Lower lobe of right lung (tissue), 2 donors: Measurements from ENCODE around the gene FOXS1. TPM values are rescaled to one million over a fixed set of nuclear protein-coding genes. Genes with fewer than 3 reads are reported as not detected.

Experiments used
- ATAC-seq, 2 donors: fragments of 200-7000 bp; cut with Tn5 transposase; one replicate each; pipeline ENCODE4 v1.9.1; 2020 to 2022; ENCODE audit warnings: mild to moderate bottlenecking in 2 of 2, moderate library complexity in 2 of 2
- DNase-seq: peaks from one replicate; pipeline ENCODE4 v3.0.0-alpha.2; 2020
- H3K27ac ChIP-seq: fragments of 200-600 bp; one replicate; pipeline ENCODE4 v1.8.0; 2022
- H3K27me3 ChIP-seq: fragments of 200-600 bp; one replicate; pipeline ENCODE4 v1.8.0; 2022; ENCODE audit warnings: low read depth
- H3K36me3 ChIP-seq: fragments of 200-600 bp; one replicate; pipeline ENCODE4 v1.8.0; 2022; ENCODE audit warnings: mild to moderate bottlenecking
- H3K4me1 ChIP-seq: fragments of 200-600 bp; one replicate; pipeline ENCODE4 v1.8.0; 2022
- H3K4me3 ChIP-seq: fragments of 200-600 bp; one replicate; pipeline ENCODE4 v1.8.0; 2022; ENCODE audit warnings: mild to moderate bottlenecking
- H3K9me3 ChIP-seq: fragments of 200-600 bp; one replicate; pipeline ENCODE4 v1.8.0; 2022
- intact Hi-C: fragments of 100-400 bp; cut with DNase I; formaldehyde crosslinking; loops from one replicate; pipeline ENCODE4 v1.11.0; 2022
- total RNA-seq: library from RNA; stranded (reverse); fragmentation: NEBNext Ultra II Directional; extraction: Animal tissue kit (Norgen Biotek cat#: 25700); gene quantifications from one replicate; pipeline ENCODE4 v1.2.1, GENCODE V29; 2021
- TF ChIP-seq, protein P1 (sequence below): fragments of 200-600 bp; IDR thresholded peaks from one replicate; pipeline ENCODE4 v1.8.0; 2022; ENCODE audit warnings: antibody characterized with exemption, mild to moderate bottlenecking
- donor health status: DM: no; HTN: yes; CAD: no; lungs with severe emphysema.

Gene FOXS1
- total RNA-seq, 1 donor from 2014 or later: 1.1 TPM

DNA sequence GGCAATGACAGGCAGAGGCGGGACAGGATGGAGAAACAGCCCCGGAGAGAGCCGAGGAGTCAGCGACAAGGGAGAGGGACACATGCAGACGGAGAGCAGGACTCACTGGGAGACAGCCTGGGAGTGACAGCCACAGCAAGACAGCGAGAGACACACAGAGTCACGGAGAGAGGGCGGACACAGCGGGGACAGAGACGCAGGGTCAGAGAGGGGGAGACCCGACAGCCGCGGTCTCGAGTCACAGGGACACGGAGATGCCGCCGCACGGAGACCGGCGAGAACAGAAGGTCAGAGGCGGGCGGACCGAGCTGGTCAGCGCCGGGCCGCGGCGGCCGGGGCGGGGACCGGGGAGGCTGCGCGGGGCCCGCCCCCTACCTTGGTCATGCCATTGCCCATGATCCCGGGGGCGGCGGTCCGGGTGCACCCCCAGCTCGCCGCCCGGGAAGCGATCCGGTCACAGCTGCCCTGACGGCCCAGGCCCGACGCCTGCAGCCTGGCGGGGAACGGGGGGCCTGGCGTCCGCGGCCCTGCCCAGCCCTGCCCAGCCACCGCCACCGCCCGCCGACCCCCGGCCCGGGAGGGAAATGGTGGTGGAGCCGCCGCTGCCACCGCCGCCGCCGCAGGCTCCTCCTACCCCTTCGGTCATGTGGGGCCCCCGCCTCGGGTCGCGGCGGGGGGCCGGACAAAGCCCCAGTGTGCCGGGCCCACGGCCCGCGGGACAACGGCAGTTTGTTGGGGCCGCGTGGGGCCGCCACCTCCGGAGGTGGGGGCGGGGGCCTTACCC is 24.7 kb upstream of the FOXS1 start, which contains the start of the genes DUSP15 and TTLL9:
Gene DUSP15 (minus strand): TSS at position 586 of the 784 bp plus-strand sequence. CDS start 190 bp downstream, at position 396.
Gene TTLL9 (plus strand): TSS at position 693 of the 784 bp plus-strand sequence. CDS start 493 bp downstream, outside the sequence.
- Histone ChIP-seq H3K4me3 (peak within 1 kb of the TSS; percentile 70), H3K36me3 (no peaks in the 10 kb centered on the region), H3K27me3 (peaks cover 18% of the 10 kb centered on the region), H3K27ac (peak within 1 kb of the TSS; percentile 24), H3K4me1 (peaks cover 17% of the 10 kb centered on the region), H3K9me3 (no peaks in the 10 kb centered on the region)
- DNase-seq: peak; percentile 61
- TF ChIP-seq, protein P1, sequence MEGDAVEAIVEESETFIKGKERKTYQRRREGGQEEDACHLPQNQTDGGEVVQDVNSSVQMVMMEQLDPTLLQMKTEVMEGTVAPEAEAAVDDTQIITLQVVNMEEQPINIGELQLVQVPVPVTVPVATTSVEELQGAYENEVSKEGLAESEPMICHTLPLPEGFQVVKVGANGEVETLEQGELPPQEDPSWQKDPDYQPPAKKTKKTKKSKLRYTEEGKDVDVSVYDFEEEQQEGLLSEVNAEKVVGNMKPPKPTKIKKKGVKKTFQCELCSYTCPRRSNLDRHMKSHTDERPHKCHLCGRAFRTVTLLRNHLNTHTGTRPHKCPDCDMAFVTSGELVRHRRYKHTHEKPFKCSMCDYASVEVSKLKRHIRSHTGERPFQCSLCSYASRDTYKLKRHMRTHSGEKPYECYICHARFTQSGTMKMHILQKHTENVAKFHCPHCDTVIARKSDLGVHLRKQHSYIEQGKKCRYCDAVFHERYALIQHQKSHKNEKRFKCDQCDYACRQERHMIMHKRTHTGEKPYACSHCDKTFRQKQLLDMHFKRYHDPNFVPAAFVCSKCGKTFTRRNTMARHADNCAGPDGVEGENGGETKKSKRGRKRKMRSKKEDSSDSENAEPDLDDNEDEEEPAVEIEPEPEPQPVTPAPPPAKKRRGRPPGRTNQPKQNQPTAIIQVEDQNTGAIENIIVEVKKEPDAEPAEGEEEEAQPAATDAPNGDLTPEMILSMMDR: no peak
- intact Hi-C loops: no loop called here
- ATAC-seq: peak; percentile 87 to 92

DNA sequence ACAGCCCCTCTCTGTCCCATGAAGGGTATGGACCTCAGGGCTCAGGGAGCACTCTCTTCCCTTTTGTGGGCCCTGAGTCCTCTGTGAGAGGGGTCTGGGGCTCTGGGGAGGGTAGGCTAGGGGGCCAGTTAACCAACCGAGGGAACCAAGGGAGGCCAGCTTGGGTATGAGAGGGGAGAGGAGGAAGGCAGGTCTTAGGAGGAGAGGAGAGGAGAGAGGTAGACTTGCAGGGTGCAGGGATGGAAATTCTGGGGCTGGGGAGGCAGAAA is 24.2 kb upstream of the FOXS1 start:
- Histone ChIP-seq H3K4me3 (peak overlapping the region; percentile 70), H3K36me3 (no peaks in the 10 kb centered on the region), H3K27ac (no peak overlapping the region), H3K9me3 (no peaks in the 10 kb centered on the region), H3K4me1 (peaks cover 17% of the 10 kb centered on the region), H3K27me3 (peaks cover 18% of the 10 kb centered on the region)
- no peak for DNase-seq
- intact Hi-C loops: no loop called here
- TF ChIP-seq, protein P1: no peak
- peak in 1 of 2 donors; percentile 6 for ATAC-seq

DNA sequence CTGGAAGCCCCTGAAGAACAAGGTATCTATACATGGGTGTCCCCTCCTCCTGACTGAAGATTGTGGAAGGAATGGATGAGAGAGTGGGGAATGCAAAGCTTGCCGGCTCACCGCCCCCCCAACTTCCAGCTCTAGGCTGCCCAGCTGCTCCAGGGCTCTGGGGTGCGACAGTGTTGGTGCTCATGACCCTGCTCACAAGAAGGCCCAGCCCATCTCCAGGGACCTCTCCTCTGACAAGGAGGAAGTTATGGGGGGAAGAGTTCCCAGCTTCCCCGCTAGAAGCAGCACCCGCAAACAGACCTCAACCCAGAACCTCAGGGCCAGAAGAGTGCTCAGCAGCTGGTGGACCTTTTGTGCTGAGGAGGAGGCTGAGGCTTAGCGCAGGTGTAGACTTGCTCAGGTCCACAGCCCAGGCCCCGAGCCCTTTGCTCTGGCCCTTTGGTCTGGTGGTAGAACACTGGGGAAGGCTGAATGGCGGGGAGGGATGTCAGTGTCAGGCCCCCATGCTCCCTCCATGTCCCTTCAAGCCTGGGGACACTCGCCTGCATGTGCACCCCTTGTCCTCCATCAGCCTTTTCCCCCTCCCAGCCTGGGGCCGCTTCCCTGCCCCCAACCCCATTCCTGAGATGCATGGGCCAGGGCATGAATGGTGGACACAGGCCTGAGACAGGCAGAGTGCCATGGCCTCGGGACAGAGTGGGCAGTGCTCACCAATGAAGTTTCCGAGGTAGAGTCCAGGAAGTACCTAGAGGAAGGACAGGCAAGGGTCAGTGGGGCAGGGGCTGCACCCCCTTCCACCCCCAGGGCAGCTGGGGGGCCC is 23.7 kb upstream of the FOXS1 start:
- intact Hi-C loops: no loop called here
- ATAC-seq: peak; percentile 2 to 9
- Histone ChIP-seq H3K4me3 (peak overlapping the region; percentile 70), H3K4me1 (peaks cover 17% of the 10 kb centered on the region), H3K36me3 (no peaks in the 10 kb centered on the region), H3K27ac (no peak overlapping the region), H3K27me3 (peaks cover 18% of the 10 kb centered on the region), H3K9me3 (no peaks in the 10 kb centered on the region)
- TF ChIP-seq, protein P1: no peak
- no peak for DNase-seq

DNA sequence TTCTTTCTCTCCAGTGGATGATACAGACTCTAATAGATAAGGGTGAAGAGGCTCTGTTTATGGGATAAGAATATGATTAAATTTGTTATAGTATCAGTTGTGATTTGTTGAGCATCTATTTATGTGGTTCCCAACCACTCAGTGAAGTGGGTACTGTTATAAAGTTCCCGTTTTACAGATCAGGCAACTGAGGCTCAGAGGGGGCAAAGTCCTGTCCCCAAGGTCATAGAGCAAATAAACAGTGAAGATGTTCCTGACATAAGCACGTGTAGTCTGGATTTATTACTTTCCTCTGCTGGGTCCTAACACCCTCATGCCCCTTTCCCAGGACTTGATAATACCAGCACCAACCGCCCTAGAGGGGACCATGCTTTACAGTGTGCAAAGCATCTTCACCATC is 20.8 kb upstream of the FOXS1 start:
- Histone ChIP-seq H3K27ac (no peak overlapping the region), H3K36me3 (no peaks in the 10 kb centered on the region), H3K4me1 (peaks cover 17% of the 10 kb centered on the region), H3K27me3 (peaks cover 19% of the 10 kb centered on the region), H3K9me3 (no peaks in the 10 kb centered on the region), H3K4me3 (no peak overlapping the region)
- TF ChIP-seq, protein P1: no peak
- DNase-seq (no peak), ATAC-seq (no peak)
- intact Hi-C loops: no loop called here

DNA sequence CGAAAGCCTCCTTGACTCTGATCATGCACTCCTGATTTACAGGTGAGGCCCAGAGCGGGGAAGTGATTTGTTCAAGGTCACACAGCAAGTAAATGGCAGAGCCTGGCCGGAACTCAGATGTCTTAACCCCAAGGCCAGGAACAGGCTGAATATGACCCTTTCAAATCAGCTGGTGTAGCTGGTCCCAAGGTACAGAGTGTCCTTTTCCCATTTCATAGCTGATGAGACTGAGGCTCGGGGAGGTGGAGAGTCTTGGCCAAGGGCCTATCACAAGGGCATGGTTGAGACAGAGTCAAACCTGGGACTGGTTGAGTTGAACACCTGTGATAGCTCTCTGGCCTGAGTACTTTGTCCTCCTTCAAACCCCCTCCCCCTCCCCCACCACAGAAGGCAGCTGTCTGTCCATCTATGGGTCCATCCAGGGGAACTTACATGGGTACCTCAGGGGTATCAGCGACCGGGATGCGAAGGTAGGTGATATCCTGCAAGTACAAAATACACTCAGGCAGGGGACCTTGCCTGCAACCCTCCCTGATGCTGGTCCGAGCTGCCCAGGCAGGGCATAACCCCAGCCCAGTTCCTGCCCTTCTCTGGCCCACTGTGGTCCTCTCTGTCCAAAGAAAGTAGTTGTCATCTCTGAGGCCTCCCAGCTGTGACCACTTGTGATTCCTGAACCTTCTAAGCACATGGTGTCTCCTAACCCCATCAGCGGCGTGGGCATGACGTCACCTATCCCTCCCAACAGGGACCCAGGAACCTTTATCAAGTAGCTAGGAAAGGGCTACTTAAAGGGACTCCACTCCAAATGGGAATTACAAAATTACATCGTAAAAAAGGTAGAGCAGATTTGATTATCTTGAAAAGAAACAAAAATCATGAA is 19.4 kb upstream of the FOXS1 start:
- Histone ChIP-seq H3K4me1 (peaks cover 19% of the 10 kb centered on the region), H3K9me3 (no peaks in the 10 kb centered on the region), H3K27ac (no peak overlapping the region), H3K27me3 (peaks cover 20% of the 10 kb centered on the region), H3K4me3 (no peak overlapping the region), H3K36me3 (no peaks in the 10 kb centered on the region)
- no peak for ATAC-seq
- intact Hi-C loops: no loop called here
- no peak for DNase-seq
- TF ChIP-seq, protein P1: no peak
